GM23338 (cell line): ENCODE measurements around the gene ATP10B. TPM values are rescaled to one million over a fixed set of nuclear protein-coding genes. Genes with fewer than 3 reads are reported as not detected.

ENCODE experiments used
- ATAC-seq: fragments of 200-7000 bp; cut with Tn5 transposase; 3 replicates; pipeline ENCODE4 v1.9.1; 2020
- DNase-seq: peaks from one replicate; pipeline ENCODE4 v3.0.0-alpha.2; 2015; ENCODE audit warnings: low spot score
- H2AFZ ChIP-seq: fragments of 200-600 bp; sonication (generic); 2 replicates; pipeline ENCODE4 v1.8.0; 2016; ENCODE audit warnings: antibody characterized with exemption, mild to moderate bottlenecking, moderate library complexity
- H3F3A ChIP-seq: fragments of 200-600 bp; sonication (generic); replicated peaks from 2 replicates; pipeline ENCODE4 v1.8.0; 2017; ENCODE audit warnings: antibody characterized with exemption, mixed run types, low read depth
- H3K27ac ChIP-seq: fragments of 200-600 bp; sonication (generic); 2 replicates; pipeline ENCODE4 v1.6.1; 2016; ENCODE audit warnings: low read depth
- H3K27me3 ChIP-seq: fragments of 200-600 bp; sonication (generic); 2 replicates; pipeline ENCODE4 v1.8.0; 2016; ENCODE audit warnings: mild to moderate bottlenecking, mixed run types, moderate library complexity; ENCODE audit not compliant: insufficient read depth
- H3K36me3 ChIP-seq: fragments of 200-600 bp; sonication (generic); 2 replicates; pipeline ENCODE4 v1.8.0; 2016; ENCODE audit warnings: mild to moderate bottlenecking; ENCODE audit not compliant: insufficient read depth
- H3K4me1 ChIP-seq: fragments of 200-600 bp; sonication (generic); 2 replicates; pipeline ENCODE4 v1.8.0; 2016; ENCODE audit warnings: mild to moderate bottlenecking, moderate library complexity; ENCODE audit not compliant: insufficient read depth
- H3K4me2 ChIP-seq: fragments of 200-600 bp; sonication (generic); 2 replicates; pipeline ENCODE4 v1.7.1; 2017; ENCODE audit warnings: mixed run types
- H3K4me3 ChIP-seq: fragments of 200-600 bp; sonication (generic); 2 replicates; pipeline ENCODE4 v1.6.1; 2016; ENCODE audit warnings: mixed run types
- H3K79me2 ChIP-seq: fragments of 200-600 bp; sonication (generic); replicated peaks from 2 replicates; pipeline ENCODE4 v1.8.0; 2017; ENCODE audit warnings: mild to moderate bottlenecking; ENCODE audit not compliant: insufficient read depth
- H3K9me2 ChIP-seq: fragments of 200-600 bp; sonication (generic); 2 replicates; pipeline ENCODE4 v1.8.0; 2017; ENCODE audit not compliant: insufficient read depth
- H4K20me1 ChIP-seq: fragments of 200-600 bp; sonication (generic); replicated peaks from 2 replicates; pipeline ENCODE4 v1.8.0; 2017; ENCODE audit warnings: mild to moderate bottlenecking; ENCODE audit not compliant: insufficient read depth
- H3K27ac Mint-ChIP-seq: 2 replicates; pipeline ENCODE4 v1.8.0; 2020; ENCODE audit warnings: inconsistent platforms, mild to moderate bottlenecking, moderate library complexity, mixed read lengths
- H3K27me3 Mint-ChIP-seq: 3 replicates; pipeline ENCODE4 v1.8.0; 2022; ENCODE audit warnings: low read depth, mild to moderate bottlenecking, moderate library complexity, mixed read lengths, inconsistent platforms; ENCODE audit not compliant: insufficient read depth, poor library complexity
- H3K36me3 Mint-ChIP-seq: 3 replicates; pipeline ENCODE4 v1.8.0; 2021; ENCODE audit warnings: low read depth, mild to moderate bottlenecking, inconsistent platforms, moderate library complexity, mixed read lengths
- H3K4me1 Mint-ChIP-seq: 3 replicates; pipeline ENCODE4 v1.8.0; 2020; ENCODE audit warnings: mild to moderate bottlenecking, inconsistent platforms, mixed read lengths
- H3K4me3 Mint-ChIP-seq: 3 replicates; pipeline ENCODE4 v1.8.0; 2021; ENCODE audit warnings: moderate library complexity, mild to moderate bottlenecking, inconsistent platforms, mixed read lengths
- H3K9me3 Mint-ChIP-seq: 3 replicates; pipeline ENCODE4 v1.8.0; 2020; ENCODE audit warnings: moderate library complexity, mild to moderate bottlenecking, inconsistent platforms, mixed read lengths
- CREB1 ChIP-seq: fragments of 250-450 bp; sonication (Bioruptor Pico); IDR thresholded peaks from 2 replicates; pipeline ENCODE4 v1.5.0; 2020; ENCODE audit warnings: low read depth, mild to moderate bottlenecking, moderate library complexity
- CTCF ChIP-seq, 2 experiments: fragments of 200-600 bp in 1 of 2; sonication (generic) in 1 of 2; conservative IDR thresholded peaks; 2 replicates each; pipeline versions ENCODE4 v1.5.1 to v1.6.1; 2016 to 2017; ENCODE audit warnings: antibody characterized with exemption in 2 of 2, low read depth in 2 of 2, mild to moderate bottlenecking in 2 of 2, moderate library complexity in 1 of 2
- ETS1 ChIP-seq: IDR thresholded peaks from 2 replicates; pipeline ENCODE4 v1.6.1; 2016; ENCODE audit warnings: antibody characterized with exemption
- EZH2 ChIP-seq: fragments of 200-600 bp; sonication (generic); IDR thresholded peaks from one replicate; pipeline ENCODE4 v1.8.0; 2017; ENCODE audit warnings: antibody characterized with exemption, mild to moderate bottlenecking, low read depth; ENCODE audit not compliant: unreplicated experiment
- EZH2phosphoT487 ChIP-seq: fragments of 200-600 bp; sonication (generic); IDR thresholded peaks from one replicate; pipeline ENCODE4 v1.8.1; 2018; ENCODE audit warnings: antibody characterized with exemption; ENCODE audit not compliant: unreplicated experiment
- JUNB ChIP-seq: IDR thresholded peaks from one replicate; pipeline ENCODE4 v1.6.1; 2016; ENCODE audit warnings: antibody characterized with exemption; ENCODE audit not compliant: unreplicated experiment
- NANOG ChIP-seq: IDR thresholded peaks from 2 replicates; pipeline ENCODE4 v1.6.1; 2016; ENCODE audit warnings: antibody characterized with exemption, borderline replicate concordance
- POLR2AphosphoS5 ChIP-seq: IDR thresholded peaks from 2 replicates; pipeline ENCODE4 v1.6.1; 2016; ENCODE audit warnings: antibody characterized with exemption, low read depth
- STAT1 ChIP-seq: IDR thresholded peaks from one replicate; pipeline ENCODE4 v1.6.1; 2016; ENCODE audit warnings: antibody characterized with exemption; ENCODE audit not compliant: unreplicated experiment
- ZNF114 ChIP-seq: fragments of 250-450 bp; sonication (Bioruptor Pico); IDR thresholded peaks from 2 replicates; pipeline ENCODE4 v1.5.0; 2020; ENCODE audit warnings: mild to moderate bottlenecking, moderate library complexity
- ZNF331 ChIP-seq: fragments of 250-450 bp; sonication (Bioruptor Pico); IDR thresholded peaks from 2 replicates; pipeline ENCODE4 v1.5.0; 2020; ENCODE audit warnings: low read depth, mild to moderate bottlenecking, moderate library complexity
- ZNF462 ChIP-seq: fragments of 250-450 bp; sonication (Bioruptor Pico); IDR thresholded peaks from 2 replicates; pipeline ENCODE4 v1.5.0; 2020; ENCODE audit warnings: mild to moderate bottlenecking, moderate library complexity
- polyA plus RNA-seq: library from polyadenylated mRNA; unstranded; fragments of >200 nt; fragmentation: Nextera tagmentation; extraction: Ambion mirVana; gene quantifications from 2 replicates; pipeline ENCODE4 v1.2.1, GENCODE V29; 2016
- total RNA-seq: library from RNA; depleted of rRNA; stranded (reverse); fragments of >200 nt; shearing (Covaris generic); gene quantifications from 2 replicates; pipeline ENCODE4 v1.2.3, GENCODE V29; 2014

The ATP10B gene
- total and polyA plus RNA-seq, 2 experiments from 2014 or later: 0.11 to 0.14 TPM

- TF ChIP-seq CTCF (conservative IDR thresholded peaks at IDR 0.05; ENCODE audit: low read depth in 2 of 2) (no peak), ZNF331 (CRISPR knock-in tag) (no peak), JUNB (no peak), EZH2phosphoT487 (no peak), EZH2 (no peak), CREB1 (CRISPR knock-in tag) (no peak)
These were observed 327.2 kb downstream of the ATP10B start (continued) for GRCh38 chr5:160524827-160525226.

- ATAC-seq: no peak
- TF ChIP-seq ETS1 (no peak), CREB1 (CRISPR knock-in tag) (no peak), NANOG (no peak), CTCF (conservative IDR thresholded peaks at IDR 0.05; ENCODE audit: low read depth in 2 of 2) (no peak), POLR2AphosphoS5 (no peak), ZNF462 (no peak), STAT1 (no peak), JUNB (no peak), EZH2phosphoT487 (no peak), EZH2 (no peak), ZNF114 (CRISPR knock-in tag) (no peak)
These were observed 328.4 kb downstream of the ATP10B start for GRCh38 chr5:160523502-160524163.

More at GRCh38 chr5:160523502-160524163, 328.4 kb downstream of the ATP10B start:
- no peaks in the 10 kb centered on the region for H3F3A ChIP-seq
- H3K4me2 ChIP-seq: peak overlapping the region; percentile 43; the same call in 1 of the 2 replicates
- H3K27me3 Mint-ChIP-seq: peaks cover 2% of the 10 kb centered on the region
- no peak overlapping the region for H3K27ac Mint-ChIP-seq
- no peaks in the 10 kb centered on the region for H3K79me2 ChIP-seq
- H3K4me1 ChIP-seq: peaks cover 5% of the 10 kb centered on the region
- DNase-seq: no peak
- H3K4me1 Mint-ChIP-seq: peaks cover 7% of the 10 kb centered on the region; the same call in 2 of the 3 replicates
- no peak overlapping the region for H3K4me3 Mint-ChIP-seq
- H3K4me3 ChIP-seq: no peak overlapping the region
- H2AFZ ChIP-seq: peak overlapping the region; percentile 72; the same call in 1 of the 2 replicates
- H3K27me3 ChIP-seq: no peaks in the 10 kb centered on the region
- no peaks in the 10 kb centered on the region for H3K36me3 ChIP-seq
- no peaks in the 10 kb centered on the region for H3K36me3 Mint-ChIP-seq
- no peaks in the 10 kb centered on the region for H3K9me3 Mint-ChIP-seq
- H3K9me2 ChIP-seq: no peaks in the 10 kb centered on the region
- no peaks in the 10 kb centered on the region for H4K20me1 ChIP-seq
- no peak overlapping the region for H3K27ac ChIP-seq
